K562 (cell line): ENCODE results near the gene DAPK2. TPM values are rescaled to one million over a fixed set of nuclear protein-coding genes. Genes with fewer than 3 reads are reported as not detected.

Experiments used
- RAD21 ChIP-seq, 2 experiments: fragments of 250-450 bp in 1 of 2; fragments of 450-650 bp in 1 of 2; sonication (Bioruptor Pico) in 1 of 2; formaldehyde crosslinking in 1 of 2; IDR thresholded peaks in 1 of 2; conservative IDR thresholded peaks in 1 of 2; 2 replicates each; pipeline versions ENCODE4 v1.4.0 to v1.8.0; 2020 to 2022; ENCODE audit warnings: mild to moderate bottlenecking in 2 of 2, moderate library complexity in 1 of 2
- polyA plus RNA-seq, 8 experiments: library from polyadenylated mRNA; depleted of rRNA in 4 of 8; stranded (reverse) in 5 of 8; unstranded in 3 of 8; fragments of >200 nt; fragmentation: Nextera tagmentation in 2 of 8; fragmentation: Illumina TruSeq in 1 of 8; extraction: Ambion mirVana in 2 of 8; extraction: Trizol in 1 of 8; gene quantifications; 2 replicates each; pipeline versions ENCODE4 v1.2.1 to v1.2.3, GENCODE V29; 2011 to 2014; ENCODE audit warnings: inconsistent platforms in 1 of 8, missing spikeins in 1 of 8
- total RNA-seq, 7 experiments: library from RNA; depleted of rRNA in 6 of 7; stranded (reverse); fragments of >200 nt in 6 of 7; fragmentation: Illumina TruSeq in 2 of 7; extraction: Trizol in 2 of 7; gene quantifications; 2 replicates each; pipeline versions ENCODE4 v1.2.1 to v1.2.3, GENCODE V29; 2011 to 2021; ENCODE audit warnings: low replicate concordance in 1 of 7
- TF ChIP-seq, protein P1 (sequence below), 2 experiments: IDR thresholded peaks in 1 of 2; conservative IDR thresholded peaks in 1 of 2; 2 replicates each; pipeline ENCODE4 v1.6.1; 2016; ENCODE audit warnings: low read depth in 2 of 2, mild to moderate bottlenecking in 1 of 2, missing compliant biosample characterization in 1 of 2, missing genetic modification characterization in 1 of 2, moderate library complexity in 1 of 2
- TF ChIP-seq, protein P2 (sequence below), 2 experiments: fragments of 450-650 bp; formaldehyde crosslinking in 1 of 2; IDR thresholded peaks; 2 replicates each; pipeline versions ENCODE4 v1.4.0 to v1.6.1; 2014 to 2020; ENCODE audit warnings: mild to moderate bottlenecking in 2 of 2, borderline replicate concordance in 1 of 2, low read depth in 1 of 2

Gene DAPK2
- total and polyA plus RNA-seq, 9 of the 15 experiments (the other 6 are each of a cell fraction or from before 2014, with no cell fraction given) = 0.14 to 5.2 (median 2.2) TPM

DNA sequence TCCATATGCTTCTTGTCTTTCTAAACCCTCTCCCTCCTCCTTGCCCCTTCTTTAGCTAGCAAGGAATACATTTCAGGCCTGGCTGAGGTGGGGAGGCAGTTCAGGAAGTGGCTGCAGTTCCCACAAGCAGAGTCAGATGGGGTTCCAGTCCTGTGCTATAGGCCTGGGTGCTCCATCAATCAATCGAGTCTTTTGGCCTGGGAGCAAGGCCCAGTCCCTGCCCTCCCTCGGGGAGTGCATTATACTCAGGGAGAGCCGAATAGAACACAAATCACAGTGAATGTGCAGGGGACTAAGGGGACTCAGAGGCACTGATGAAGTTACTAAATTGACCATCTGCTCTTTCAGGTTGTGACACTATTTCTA lies 154.5 kb downstream of the DAPK2 start (continued):
- TF ChIP-seq, protein P1, sequence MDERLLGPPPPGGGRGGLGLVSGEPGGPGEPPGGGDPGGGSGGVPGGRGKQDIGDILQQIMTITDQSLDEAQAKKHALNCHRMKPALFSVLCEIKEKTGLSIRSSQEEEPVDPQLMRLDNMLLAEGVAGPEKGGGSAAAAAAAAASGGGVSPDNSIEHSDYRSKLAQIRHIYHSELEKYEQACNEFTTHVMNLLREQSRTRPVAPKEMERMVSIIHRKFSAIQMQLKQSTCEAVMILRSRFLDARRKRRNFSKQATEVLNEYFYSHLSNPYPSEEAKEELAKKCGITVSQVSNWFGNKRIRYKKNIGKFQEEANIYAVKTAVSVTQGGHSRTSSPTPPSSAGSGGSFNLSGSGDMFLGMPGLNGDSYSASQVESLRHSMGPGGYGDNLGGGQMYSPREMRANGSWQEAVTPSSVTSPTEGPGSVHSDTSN (CRISPR knock-in tag; IDR thresholded peaks at IDR 0.05; ENCODE audit: low read depth) = no peak
- TF ChIP-seq, protein P1 (tag; conservative IDR thresholded peaks at IDR 0.05; ENCODE audit: low read depth) = peak; percentile 77
- TF ChIP-seq, protein P2, sequence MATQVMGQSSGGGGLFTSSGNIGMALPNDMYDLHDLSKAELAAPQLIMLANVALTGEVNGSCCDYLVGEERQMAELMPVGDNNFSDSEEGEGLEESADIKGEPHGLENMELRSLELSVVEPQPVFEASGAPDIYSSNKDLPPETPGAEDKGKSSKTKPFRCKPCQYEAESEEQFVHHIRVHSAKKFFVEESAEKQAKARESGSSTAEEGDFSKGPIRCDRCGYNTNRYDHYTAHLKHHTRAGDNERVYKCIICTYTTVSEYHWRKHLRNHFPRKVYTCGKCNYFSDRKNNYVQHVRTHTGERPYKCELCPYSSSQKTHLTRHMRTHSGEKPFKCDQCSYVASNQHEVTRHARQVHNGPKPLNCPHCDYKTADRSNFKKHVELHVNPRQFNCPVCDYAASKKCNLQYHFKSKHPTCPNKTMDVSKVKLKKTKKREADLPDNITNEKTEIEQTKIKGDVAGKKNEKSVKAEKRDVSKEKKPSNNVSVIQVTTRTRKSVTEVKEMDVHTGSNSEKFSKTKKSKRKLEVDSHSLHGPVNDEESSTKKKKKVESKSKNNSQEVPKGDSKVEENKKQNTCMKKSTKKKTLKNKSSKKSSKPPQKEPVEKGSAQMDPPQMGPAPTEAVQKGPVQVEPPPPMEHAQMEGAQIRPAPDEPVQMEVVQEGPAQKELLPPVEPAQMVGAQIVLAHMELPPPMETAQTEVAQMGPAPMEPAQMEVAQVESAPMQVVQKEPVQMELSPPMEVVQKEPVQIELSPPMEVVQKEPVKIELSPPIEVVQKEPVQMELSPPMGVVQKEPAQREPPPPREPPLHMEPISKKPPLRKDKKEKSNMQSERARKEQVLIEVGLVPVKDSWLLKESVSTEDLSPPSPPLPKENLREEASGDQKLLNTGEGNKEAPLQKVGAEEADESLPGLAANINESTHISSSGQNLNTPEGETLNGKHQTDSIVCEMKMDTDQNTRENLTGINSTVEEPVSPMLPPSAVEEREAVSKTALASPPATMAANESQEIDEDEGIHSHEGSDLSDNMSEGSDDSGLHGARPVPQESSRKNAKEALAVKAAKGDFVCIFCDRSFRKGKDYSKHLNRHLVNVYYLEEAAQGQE (IDR thresholded peaks at IDR 0.05; ENCODE audit: borderline replicate concordance) = peak; percentile 55; the same call in 1 of the 2 replicates
- TF ChIP-seq, protein P2 (CRISPR knock-in tag; IDR thresholded peaks at IDR 0.05; ENCODE audit: low read depth) = no peak
- TF ChIP-seq RAD21 (CRISPR knock-in tag; conservative IDR thresholded peaks at IDR 0.05 in 1 of 2, IDR thresholded peaks at IDR 0.05 in 1 of 2) = peak in 1 of 2 experiments; percentile 60; a peak in 3 of 4 replicates
- TF ChIP-seq, all 486 proteins: peak for 9
